ENCODE results near the gene APOH.

DNA sequence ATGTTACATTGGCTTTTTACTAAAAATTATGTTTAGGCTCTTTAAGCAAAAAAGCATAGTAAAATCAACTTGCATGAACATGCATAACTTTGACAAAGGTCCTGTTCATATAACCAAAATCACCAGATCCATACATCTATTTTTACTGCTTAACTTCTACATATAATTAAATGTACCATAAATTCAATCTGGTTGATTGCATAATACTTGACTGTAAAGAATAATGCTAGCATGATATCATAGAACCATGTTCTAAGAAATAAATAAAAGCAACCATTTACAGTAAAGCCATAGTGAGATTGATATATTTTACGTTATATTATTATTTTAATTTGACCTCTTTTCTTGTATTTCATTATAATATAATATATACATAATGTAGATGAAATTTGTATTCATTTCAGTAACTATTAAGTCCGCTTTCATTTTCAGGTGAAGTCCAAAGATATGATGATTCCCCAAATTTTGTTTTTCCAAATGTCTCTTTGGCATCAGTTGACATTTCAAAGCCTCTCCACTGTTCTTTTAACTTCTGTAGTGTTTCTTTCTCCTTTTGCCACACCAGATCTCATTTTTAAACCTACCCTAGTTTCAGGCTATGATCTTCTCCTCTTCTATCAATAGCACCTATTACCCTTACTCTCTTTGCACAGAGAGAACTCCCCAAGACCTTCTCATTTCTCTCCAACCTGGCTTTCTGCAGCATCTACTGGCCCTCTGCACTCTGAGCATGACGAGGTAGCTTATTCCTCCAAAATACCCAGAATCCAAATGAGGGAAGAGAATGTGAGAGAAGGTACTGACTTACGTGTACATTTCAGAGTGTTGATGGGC lies 1.8 kb downstream of the APOH start:
- TF ChIP-seq, protein P1, sequence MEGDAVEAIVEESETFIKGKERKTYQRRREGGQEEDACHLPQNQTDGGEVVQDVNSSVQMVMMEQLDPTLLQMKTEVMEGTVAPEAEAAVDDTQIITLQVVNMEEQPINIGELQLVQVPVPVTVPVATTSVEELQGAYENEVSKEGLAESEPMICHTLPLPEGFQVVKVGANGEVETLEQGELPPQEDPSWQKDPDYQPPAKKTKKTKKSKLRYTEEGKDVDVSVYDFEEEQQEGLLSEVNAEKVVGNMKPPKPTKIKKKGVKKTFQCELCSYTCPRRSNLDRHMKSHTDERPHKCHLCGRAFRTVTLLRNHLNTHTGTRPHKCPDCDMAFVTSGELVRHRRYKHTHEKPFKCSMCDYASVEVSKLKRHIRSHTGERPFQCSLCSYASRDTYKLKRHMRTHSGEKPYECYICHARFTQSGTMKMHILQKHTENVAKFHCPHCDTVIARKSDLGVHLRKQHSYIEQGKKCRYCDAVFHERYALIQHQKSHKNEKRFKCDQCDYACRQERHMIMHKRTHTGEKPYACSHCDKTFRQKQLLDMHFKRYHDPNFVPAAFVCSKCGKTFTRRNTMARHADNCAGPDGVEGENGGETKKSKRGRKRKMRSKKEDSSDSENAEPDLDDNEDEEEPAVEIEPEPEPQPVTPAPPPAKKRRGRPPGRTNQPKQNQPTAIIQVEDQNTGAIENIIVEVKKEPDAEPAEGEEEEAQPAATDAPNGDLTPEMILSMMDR (IDR thresholded peaks at IDR 0.05) = no peak
- no peak for TF ChIP-seq ZFX (IDR thresholded peaks at IDR 0.05; ENCODE audit: borderline replicate concordance)
